ENCODE measurements around the gene NECTIN1. TPM values are rescaled to one million over a fixed set of nuclear protein-coding genes. Genes with fewer than 3 reads are reported as not detected.
A peak's percentile ranks its signal among the peaks of the same experiment; 100 is the strongest.

The NECTIN1 gene
- total RNA-seq, 4 donors from 2014 or later, result 112 to 176 (median 164) TPM

- H3K36me3 ChIP-seq, result peaks cover 22% of the 10 kb centered on the region
- H3K9me3 ChIP-seq, result no peaks in the 10 kb centered on the region
- no peak overlapping the region for H3K4me3 ChIP-seq
- WGBS, result 15% methylated on average over 7 of the region's 17 CpGs
- DNase-seq (ENCODE audit: low spot score in 2 of 2), result peak in 1 of 2 donors; percentile 78
- no peaks in the 10 kb centered on the region for H3K27me3 ChIP-seq
- H3K27ac ChIP-seq, result peak overlapping the region; percentile 46
- H3K4me1 ChIP-seq, result peaks cover 28% of the 10 kb centered on the region
- TF ChIP-seq CTCF (IDR thresholded peaks at IDR 0.05) (peak; percentile 79 to 82), EP300 (IDR thresholded peaks at IDR 0.05) (no peak)
These were observed 62.4 kb downstream of the NECTIN1 start for GRCh38 chr11:119666463-119667131.

- Histone ChIP-seq H3K36me3 (peaks cover 24% of the 10 kb centered on the region), H3K27ac (peak overlapping the region; percentile 46), H3K27me3 (no peaks in the 10 kb centered on the region), H3K9me3 (no peaks in the 10 kb centered on the region), H3K4me1 (peaks cover 22% of the 10 kb centered on the region), H3K4me3 (no peak overlapping the region)
- TF ChIP-seq POLR2A (IDR thresholded peaks at IDR 0.05) (no peak), POLR2AphosphoS5 (IDR thresholded peaks at IDR 0.05) (peak in 1 of 3 donors; percentile 18)
- no peak for DNase-seq (ENCODE audit: low spot score in 2 of 2)
- 54% methylated on average over 10 of the region's 10 CpGs for WGBS
These were observed 62.9 kb downstream of the NECTIN1 start for GRCh38 chr11:119666061-119666460.

GRCh38 chr11:119664701-119665420 is 64.1 kb downstream of the NECTIN1 start:
- 89% methylated on average over 44 of the region's 44 CpGs for WGBS
- H3K27me3 ChIP-seq, result no peaks in the 10 kb centered on the region
- H3K4me3 ChIP-seq, result no peak overlapping the region
- H3K36me3 ChIP-seq, result peaks cover 24% of the 10 kb centered on the region
- H3K9me3 ChIP-seq, result no peaks in the 10 kb centered on the region
- DNase-seq (ENCODE audit: low spot score in 2 of 2), result no peak
- peaks cover 19% of the 10 kb centered on the region for H3K4me1 ChIP-seq
- TF ChIP-seq CTCF (IDR thresholded peaks at IDR 0.05), result no peak
- no peak for TF ChIP-seq EP300 (IDR thresholded peaks at IDR 0.05)
- no peak for TF ChIP-seq POLR2A (IDR thresholded peaks at IDR 0.05)
- no peak for TF ChIP-seq POLR2AphosphoS5 (IDR thresholded peaks at IDR 0.05)
- no peak overlapping the region for H3K27ac ChIP-seq

- Histone ChIP-seq H3K4me3 (no peak overlapping the region), H3K9me3 (no peaks in the 10 kb centered on the region), H3K27me3 (no peaks in the 10 kb centered on the region), H3K4me1 (peaks cover 19% of the 10 kb centered on the region), H3K27ac (no peak overlapping the region), H3K36me3 (peaks cover 24% of the 10 kb centered on the region)
- 77% methylated on average over 5 of the region's 9 CpGs for WGBS
- DNase-seq (ENCODE audit: low spot score in 2 of 2), result no peak
- TF ChIP-seq POLR2A (IDR thresholded peaks at IDR 0.05) (no peak), EP300 (IDR thresholded peaks at IDR 0.05) (no peak), POLR2AphosphoS5 (IDR thresholded peaks at IDR 0.05) (no peak), CTCF (IDR thresholded peaks at IDR 0.05) (no peak)
These were observed 64.9 kb downstream of the NECTIN1 start for GRCh38 chr11:119664063-119664572.

- H3K9me3 ChIP-seq, result no peaks in the 10 kb centered on the region
- peaks cover 24% of the 10 kb centered on the region for H3K36me3 ChIP-seq
- 80% methylated on average over 4 of the region's 4 CpGs for WGBS
- peaks cover 19% of the 10 kb centered on the region for H3K4me1 ChIP-seq
- TF ChIP-seq POLR2A (IDR thresholded peaks at IDR 0.05), result no peak
- H3K27ac ChIP-seq, result no peak overlapping the region
- H3K27me3 ChIP-seq, result no peaks in the 10 kb centered on the region
- no peak overlapping the region for H3K4me3 ChIP-seq
- DNase-seq (ENCODE audit: low spot score in 2 of 2), result no peak
These were observed 65.7 kb downstream of the NECTIN1 start for GRCh38 chr11:119663279-119663678.

GRCh38 chr11:119661226-119661625 is 67.8 kb downstream of the NECTIN1 start:
- Histone ChIP-seq H3K9me3 (no peaks in the 10 kb centered on the region), H3K27ac (no peak overlapping the region), H3K4me1 (peaks cover 10% of the 10 kb centered on the region), H3K36me3 (peaks cover 24% of the 10 kb centered on the region), H3K27me3 (no peaks in the 10 kb centered on the region), H3K4me3 (no peak overlapping the region)
- TF ChIP-seq POLR2AphosphoS5 (IDR thresholded peaks at IDR 0.05) (no peak), POLR2A (IDR thresholded peaks at IDR 0.05) (no peak), EP300 (IDR thresholded peaks at IDR 0.05) (no peak), CTCF (IDR thresholded peaks at IDR 0.05) (no peak)
- no peak for DNase-seq (ENCODE audit: low spot score in 2 of 2)
- WGBS, result 76% methylated on average over 3 of the region's 4 CpGs
